Naive thymus-derived CD4-positive, alpha-beta T cell (primary cell): ENCODE data around the gene OASL. TPM values are rescaled to one million over a fixed set of nuclear protein-coding genes. Genes with fewer than 3 reads are reported as not detected.

ENCODE experiments used
- polyA plus RNA-seq, 2 donors: library from polyadenylated mRNA; unstranded; fragments of 300-500 nt; fragmentation: Illumina TruSeq; gene quantifications; one replicate each; pipeline ENCODE4 v1.2.3, GENCODE V29; 2021
- total RNA-seq, 6 experiments: library from RNA in 5 of 6; stranded (reverse) in 5 of 6; gene quantifications; 1 replicate in 5 of 6; 2 replicates in 1 of 6; pipeline ENCODE4 v1.2.3 and lab custom pipeline; 2021 to 2026

Gene OASL
- total and polyA plus RNA-seq, 7 experiments from 2014 or later: 1.2 to 19.4 (median 2.8) TPM

Other genes with a start within 250 kb of the OASL start
- gene SPPL3, start 134.9 kb downstream of the OASL start, total RNA-seq: 10 to 100 TPM; 34.9 to 51.8 (median 48.2) TPM
- 10 to 100 TPM; 22.8 to 24.7 TPM for gene SPPL3, start 134.9 kb downstream of the OASL start, polyA plus RNA-seq
- not detected for gene HNF1A, start 60.7 kb downstream of the OASL start, total RNA-seq
- not detected for gene HNF1A, start 60.7 kb downstream of the OASL start, polyA plus RNA-seq
- 10 to 100 TPM; 11.8 to 24.2 (median 17.5) TPM for gene C12orf43, start 22.8 kb downstream of the OASL start, total RNA-seq
- 10 to 100 TPM; 18.8 to 22.2 TPM for gene C12orf43, start 22.8 kb downstream of the OASL start, polyA plus RNA-seq
- 10 to 100 TPM in 1 of 5 experiments, 1 to 10 TPM in 4; 4.1 to 14.7 (median 6.3) TPM for gene P2RX7, start 93.6 kb upstream of the OASL start, total RNA-seq
- gene P2RX7, start 93.6 kb upstream of the OASL start, polyA plus RNA-seq: 1 to 10 TPM; 2.0 to 5.1 TPM
- 10 to 100 TPM; 34.1 to 56.9 (median 40.5) TPM for gene P2RX4, start 170.9 kb upstream of the OASL start, total RNA-seq
- 10 to 100 TPM; 42.0 to 42.9 TPM for gene P2RX4, start 170.9 kb upstream of the OASL start, polyA plus RNA-seq